Testis (tissue), 2 donors: ENCODE measurements around the gene STAT5B.

ENCODE experiments used
- POLR2A ChIP-seq: fragments of 450-650 bp; IDR thresholded peaks from one replicate; pipeline ENCODE4 v1.6.1; 2017; ENCODE audit warnings: antibody characterized with exemption, mild to moderate bottlenecking, moderate library complexity
- TF ChIP-seq, protein P1 (sequence below), 3 experiments: fragments of 450-650 bp in 2 of 3; fragments of 200-600 bp in 1 of 3; sonication (generic) in 1 of 3; IDR thresholded peaks; one replicate each; pipeline ENCODE4 v1.5.1; 2016 to 2019; ENCODE audit warnings: antibody characterized with exemption in 3 of 3, mild to moderate bottlenecking in 2 of 3, moderate library complexity in 1 of 3

DNA sequence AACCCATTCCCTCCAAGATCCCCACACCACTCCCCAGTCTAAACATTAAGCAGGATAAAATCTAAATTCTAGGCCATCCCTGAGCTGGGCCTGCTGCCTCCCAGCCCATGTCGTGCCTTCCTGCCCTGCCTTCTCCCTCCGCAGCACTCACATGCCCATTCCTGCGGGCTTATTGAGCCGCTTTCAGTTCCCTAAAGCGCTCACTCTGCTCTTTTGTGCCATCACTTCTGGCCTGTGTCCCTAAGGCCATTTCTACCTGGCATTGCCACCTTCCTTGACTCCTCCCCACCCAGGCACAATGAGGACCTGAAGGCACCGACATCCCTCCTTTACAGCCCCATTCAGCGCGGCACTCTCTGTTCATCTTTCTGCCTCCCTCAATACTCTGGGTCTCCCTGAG, 108.4 kb downstream of the STAT5B start:
- TF ChIP-seq, protein P1, sequence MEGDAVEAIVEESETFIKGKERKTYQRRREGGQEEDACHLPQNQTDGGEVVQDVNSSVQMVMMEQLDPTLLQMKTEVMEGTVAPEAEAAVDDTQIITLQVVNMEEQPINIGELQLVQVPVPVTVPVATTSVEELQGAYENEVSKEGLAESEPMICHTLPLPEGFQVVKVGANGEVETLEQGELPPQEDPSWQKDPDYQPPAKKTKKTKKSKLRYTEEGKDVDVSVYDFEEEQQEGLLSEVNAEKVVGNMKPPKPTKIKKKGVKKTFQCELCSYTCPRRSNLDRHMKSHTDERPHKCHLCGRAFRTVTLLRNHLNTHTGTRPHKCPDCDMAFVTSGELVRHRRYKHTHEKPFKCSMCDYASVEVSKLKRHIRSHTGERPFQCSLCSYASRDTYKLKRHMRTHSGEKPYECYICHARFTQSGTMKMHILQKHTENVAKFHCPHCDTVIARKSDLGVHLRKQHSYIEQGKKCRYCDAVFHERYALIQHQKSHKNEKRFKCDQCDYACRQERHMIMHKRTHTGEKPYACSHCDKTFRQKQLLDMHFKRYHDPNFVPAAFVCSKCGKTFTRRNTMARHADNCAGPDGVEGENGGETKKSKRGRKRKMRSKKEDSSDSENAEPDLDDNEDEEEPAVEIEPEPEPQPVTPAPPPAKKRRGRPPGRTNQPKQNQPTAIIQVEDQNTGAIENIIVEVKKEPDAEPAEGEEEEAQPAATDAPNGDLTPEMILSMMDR (IDR thresholded peaks at IDR 0.05), result no peak
- TF ChIP-seq POLR2A, result no peak
